Stimulated activated naive B cell treated with anti-CD40 and anti-IgM and Interleukin-4, amounts not matched to agents 10 μg/mL and 1 μg/mL and 100 μg/mL, for 72 hours (primary cell): ENCODE results near the gene ARHGAP8.
"Not testable (repeated sequence)": the region's sequence is repeated elsewhere in the genome, so short reads cannot be mapped to it uniquely, and the experiment has no call there.

Experiments used
- ATAC-seq, 2 donors: fragments of 150-1000 bp; cut with Tn5 transposase; replicated peaks; 2 replicates each; pipeline ENCODE4 v1.10.0; 2021; ENCODE audit warnings: moderate library complexity in 1 of 2
- DNase-seq: peaks from one replicate; pipeline ENCODE4 v3.0.0; 2021
- H3K27ac Mint-ChIP-seq: one replicate; pipeline ENCODE4 v1.8.0; 2022; ENCODE audit warnings: mild to moderate bottlenecking, mixed read lengths
- H3K27me3 Mint-ChIP-seq, 2 donors: one replicate each; pipeline ENCODE4 v1.8.0; 2022; ENCODE audit warnings: mixed read lengths in 2 of 2
- H3K36me3 Mint-ChIP-seq, 2 donors: one replicate each; pipeline ENCODE4 v1.8.0; 2022; ENCODE audit warnings: mixed read lengths in 2 of 2, mild to moderate bottlenecking in 1 of 2
- H3K4me1 Mint-ChIP-seq, 2 donors: one replicate each; pipeline ENCODE4 v1.8.0; 2022; ENCODE audit warnings: mixed read lengths in 2 of 2, mild to moderate bottlenecking in 1 of 2
- H3K4me3 Mint-ChIP-seq, 2 donors: one replicate each; pipeline ENCODE4 v1.8.0; 2022; ENCODE audit warnings: mild to moderate bottlenecking in 2 of 2, mixed read lengths in 2 of 2, moderate library complexity in 1 of 2
- H3K9me3 Mint-ChIP-seq, 2 donors: one replicate each; pipeline ENCODE4 v1.8.0; 2022; ENCODE audit warnings: mixed read lengths in 2 of 2, mild to moderate bottlenecking in 1 of 2

ARHGAP8 gene

DNA sequence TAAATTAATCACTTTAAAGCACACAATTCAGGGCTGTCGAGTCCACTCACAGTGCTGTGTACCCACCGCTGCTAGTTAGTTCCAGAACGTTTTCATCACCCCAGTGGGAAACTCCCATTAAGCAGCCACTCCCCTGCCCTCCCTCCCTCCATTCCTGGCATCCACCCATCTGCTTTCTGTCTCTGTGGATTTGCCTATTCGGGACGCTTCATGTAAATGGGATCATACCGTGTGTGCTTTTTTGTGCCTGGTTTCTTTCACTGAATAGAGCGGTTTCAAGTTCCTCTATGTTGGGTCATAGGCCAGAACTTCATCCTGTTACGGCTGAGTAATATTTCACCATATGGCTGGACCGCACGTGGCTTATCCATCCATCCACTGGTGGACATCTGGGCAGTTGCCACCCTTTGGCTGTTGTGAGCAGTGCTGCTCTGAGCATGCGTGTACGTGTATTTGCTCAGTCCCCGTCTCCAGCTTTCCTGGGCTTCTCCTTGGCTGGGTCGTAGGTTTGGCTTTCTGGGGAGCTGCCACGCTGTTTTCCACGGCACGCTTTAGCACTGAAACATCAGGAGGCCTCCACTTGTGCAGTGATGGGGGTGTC is 30.1 kb downstream of the ARHGAP8 start:
- peaks cover 27 to 35% of the 10 kb centered on the region in 2 donors for H3K27me3 Mint-ChIP-seq
- no peak overlapping the region for H3K4me3 Mint-ChIP-seq
- no peaks in the 10 kb centered on the region for H3K9me3 Mint-ChIP-seq
- H3K36me3 Mint-ChIP-seq = no peaks in the 10 kb centered on the region
- H3K27ac Mint-ChIP-seq = no peak overlapping the region
- no peak for ATAC-seq
- no peaks in the 10 kb centered on the region for H3K4me1 Mint-ChIP-seq
- no peak for DNase-seq

DNA sequence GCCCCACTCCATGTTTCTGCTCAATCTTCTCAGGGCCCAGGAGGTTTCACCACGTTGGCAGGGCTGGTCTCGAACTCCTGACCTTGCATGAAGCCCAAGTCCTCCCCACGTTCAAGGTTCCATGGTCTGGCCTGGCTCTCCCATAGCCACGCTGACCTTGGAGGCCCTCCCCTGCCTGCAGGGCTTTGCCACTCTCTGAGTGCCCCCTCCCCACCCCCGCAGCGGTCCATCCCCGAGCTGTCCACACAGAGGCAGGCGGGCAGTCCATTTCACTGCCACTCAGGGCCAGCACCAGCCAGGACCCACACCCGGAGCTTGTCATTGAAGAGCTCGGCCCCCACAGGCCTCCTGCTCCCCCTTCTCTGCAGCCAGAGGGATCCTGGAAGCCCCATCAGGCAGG is 30.7 kb downstream of the ARHGAP8 start:
- no peak for DNase-seq
- Mint-ChIP-seq H3K27me3 (peaks cover 27 to 34% of the 10 kb centered on the region in 2 donors), H3K4me3 (no peak overlapping the region), H3K36me3 (no peaks in the 10 kb centered on the region), H3K27ac (no peak overlapping the region), H3K9me3 (no peaks in the 10 kb centered on the region), H3K4me1 (no peaks in the 10 kb centered on the region)
- no peak for ATAC-seq

DNA sequence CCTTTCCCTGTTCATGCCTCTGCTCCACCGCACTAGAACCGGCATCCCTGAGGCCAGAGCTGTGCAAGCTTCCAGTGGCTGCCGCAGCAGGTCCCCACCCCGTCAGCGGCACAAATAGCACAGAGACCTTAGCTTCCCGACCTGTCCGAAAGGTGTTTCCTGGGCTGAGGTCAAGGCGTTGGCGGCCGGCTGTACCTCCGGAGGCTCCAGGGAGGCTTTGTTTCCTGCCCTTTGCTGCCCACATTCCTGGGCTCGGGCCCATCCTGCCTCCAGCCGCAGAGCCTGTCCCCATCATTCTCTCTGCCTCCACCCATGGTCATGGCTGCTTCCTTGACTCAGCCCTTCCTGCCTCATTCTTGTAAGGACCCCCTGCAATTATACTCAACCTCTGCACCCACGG is 31.2 kb downstream of the ARHGAP8 start:
- Mint-ChIP-seq H3K9me3 (no peaks in the 10 kb centered on the region), H3K4me1 (no peaks in the 10 kb centered on the region), H3K36me3 (no peaks in the 10 kb centered on the region), H3K4me3 (no peak overlapping the region), H3K27me3 (peaks cover 27 to 29% of the 10 kb centered on the region in 2 donors), H3K27ac (no peak overlapping the region)
- ATAC-seq (no peak), DNase-seq (no peak)

DNA sequence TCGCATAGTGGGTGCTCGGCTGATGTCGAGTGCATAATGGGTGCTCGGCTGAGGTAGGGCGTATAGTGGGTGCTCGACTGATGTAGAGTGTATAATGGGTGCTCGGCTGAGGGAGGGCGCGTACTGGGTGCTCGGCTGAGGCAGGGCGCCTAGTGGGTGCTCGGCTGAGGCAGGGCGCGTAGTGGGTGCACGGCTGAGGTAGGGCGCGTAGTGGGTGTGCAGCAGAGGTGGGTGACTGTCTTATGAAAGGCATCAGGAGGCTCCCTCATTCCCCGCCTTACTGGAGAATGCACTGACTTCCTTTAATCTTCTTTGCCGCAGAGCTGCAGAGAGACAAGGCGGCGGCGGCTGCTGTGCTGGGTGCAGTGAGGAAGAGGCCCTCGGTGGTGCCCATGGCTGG is 33.8 kb downstream of the ARHGAP8 start:
- no peak overlapping the region for H3K27ac Mint-ChIP-seq
- no peaks in the 10 kb centered on the region for H3K36me3 Mint-ChIP-seq
- peaks cover 27 to 30% of the 10 kb centered on the region in 2 donors for H3K27me3 Mint-ChIP-seq
- DNase-seq (no peak), ATAC-seq (no peak)
- no peak overlapping the region for H3K4me3 Mint-ChIP-seq
- peaks cover 0 to 3% of the 10 kb centered on the region in 2 donors for H3K9me3 Mint-ChIP-seq
- H3K4me1 Mint-ChIP-seq = no peaks in the 10 kb centered on the region

DNA sequence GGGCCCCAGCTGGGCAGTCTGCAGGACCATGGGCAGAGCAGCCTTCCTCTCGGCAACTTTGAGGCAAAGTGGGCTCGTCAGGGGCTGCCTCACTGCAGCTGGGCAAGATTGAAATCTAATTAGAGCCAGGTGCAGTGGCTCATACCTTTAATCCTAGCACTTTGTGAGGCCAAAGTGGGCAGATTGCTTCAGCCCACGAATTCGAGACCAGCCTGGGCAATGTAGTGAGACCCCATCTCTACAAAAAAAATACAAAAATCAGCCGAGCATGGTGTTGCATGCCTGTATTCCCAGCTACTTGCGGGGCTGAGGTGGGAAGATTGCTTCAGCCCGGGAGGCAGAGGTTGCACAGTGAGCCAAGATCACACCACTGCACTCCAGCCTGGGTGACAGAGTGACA is 34.2 kb downstream of the ARHGAP8 start:
- Mint-ChIP-seq H3K27me3 (peaks cover 27 to 30% of the 10 kb centered on the region in 2 donors), H3K4me1 (no peaks in the 10 kb centered on the region), H3K9me3 (peaks cover 0 to 3% of the 10 kb centered on the region in 2 donors), H3K36me3 (no peaks in the 10 kb centered on the region), H3K27ac (no peak overlapping the region), H3K4me3 (no peak overlapping the region)
- DNase-seq (no peak), ATAC-seq (no peak)

DNA sequence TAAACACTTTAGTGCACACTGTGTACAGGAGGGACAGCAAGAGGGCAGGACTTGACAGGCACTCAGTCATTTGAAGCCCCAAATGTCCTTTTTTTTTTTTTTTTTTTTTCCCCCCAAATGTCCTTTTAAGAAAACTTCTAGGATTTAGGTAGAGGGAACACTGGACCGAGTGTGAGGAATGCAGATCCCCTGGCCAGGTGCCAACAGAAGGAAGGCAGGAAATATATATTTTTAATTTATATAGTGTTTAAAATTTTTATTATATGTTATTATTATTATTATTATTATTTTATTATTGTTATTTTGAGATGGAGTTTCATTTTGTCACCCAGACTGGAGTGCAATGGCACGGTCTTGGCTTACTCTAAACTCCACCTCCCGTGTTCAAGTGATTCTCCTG is 35.5 kb downstream of the ARHGAP8 start:
- peaks cover 0 to 3% of the 10 kb centered on the region in 2 donors for H3K9me3 Mint-ChIP-seq
- no peaks in the 10 kb centered on the region for H3K4me1 Mint-ChIP-seq
- no peak for ATAC-seq
- DNase-seq = no peak
- no peak overlapping the region for H3K4me3 Mint-ChIP-seq
- H3K27me3 Mint-ChIP-seq = peaks cover 27% of the 10 kb centered on the region in 2 donors
- H3K36me3 Mint-ChIP-seq = no peaks in the 10 kb centered on the region
- no peak overlapping the region for H3K27ac Mint-ChIP-seq

DNA sequence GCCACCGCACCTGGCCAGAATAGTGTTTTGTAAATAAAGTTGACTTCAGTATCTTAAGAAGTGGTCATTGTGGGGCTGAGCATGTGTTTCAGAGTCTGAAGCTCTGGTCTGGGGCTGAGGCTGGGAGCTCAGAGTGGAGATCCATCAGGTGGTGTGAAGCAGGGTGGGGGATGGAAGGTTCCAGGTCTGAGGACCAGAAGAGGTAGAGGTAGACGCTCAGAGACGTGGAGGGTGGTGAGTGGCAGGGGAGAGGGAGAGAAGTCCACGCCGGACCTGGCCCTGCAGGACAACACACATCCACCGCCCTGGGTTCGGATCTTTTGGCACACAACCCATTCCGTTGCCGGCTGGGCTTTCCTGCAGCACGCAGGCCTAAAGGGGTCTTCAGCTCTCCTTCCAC is 40.7 kb downstream of the ARHGAP8 start:
- Mint-ChIP-seq H3K27me3 (peaks cover 0 to 16% of the 10 kb centered on the region in 2 donors), H3K9me3 (peaks cover 0 to 3% of the 10 kb centered on the region in 2 donors), H3K4me1 (no peaks in the 10 kb centered on the region), H3K36me3 (no peaks in the 10 kb centered on the region), H3K27ac (no peak overlapping the region), H3K4me3 (no peak overlapping the region)
- DNase-seq (no peak), ATAC-seq (no peak)

DNA sequence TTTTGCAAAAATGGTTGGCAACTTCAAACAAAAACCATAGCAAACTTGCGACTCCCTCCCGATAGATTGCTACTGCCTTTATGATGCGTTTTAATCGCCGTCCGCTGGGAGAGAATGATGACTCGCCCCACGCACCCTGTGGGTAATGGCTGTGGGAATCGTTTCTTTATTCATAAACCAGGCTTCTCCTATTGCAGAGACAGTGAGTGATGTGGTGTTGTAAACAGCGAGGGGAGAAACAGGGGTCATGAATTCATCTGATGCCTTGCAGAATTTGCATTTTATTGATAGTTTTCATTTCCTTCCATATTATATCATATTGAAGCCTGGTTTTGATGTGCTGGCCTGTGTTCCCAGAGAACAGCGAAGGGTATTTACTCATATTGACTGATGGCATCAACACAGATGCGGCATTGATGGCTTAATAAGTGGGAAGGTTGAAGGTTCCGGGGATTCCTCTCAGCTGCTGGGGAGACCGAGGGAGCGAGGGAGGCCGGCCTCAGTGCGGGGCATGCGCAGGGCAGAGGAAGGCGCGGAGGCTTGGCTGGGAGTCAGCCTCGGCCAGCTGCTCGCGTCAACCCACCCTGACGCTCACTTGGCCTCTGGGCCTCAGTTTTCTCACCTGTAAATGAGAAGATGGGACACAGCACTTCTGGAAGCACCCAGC is 41.3 kb downstream of the ARHGAP8 start:
- ATAC-seq = no peak
- no peaks in the 10 kb centered on the region for H3K4me1 Mint-ChIP-seq
- H3K27ac Mint-ChIP-seq = no peak overlapping the region
- peaks cover 0 to 3% of the 10 kb centered on the region in 2 donors for H3K9me3 Mint-ChIP-seq
- H3K4me3 Mint-ChIP-seq = no peak overlapping the region
- H3K27me3 Mint-ChIP-seq = peaks cover 0 to 16% of the 10 kb centered on the region in 2 donors
- no peak for DNase-seq
- no peaks in the 10 kb centered on the region for H3K36me3 Mint-ChIP-seq

DNA sequence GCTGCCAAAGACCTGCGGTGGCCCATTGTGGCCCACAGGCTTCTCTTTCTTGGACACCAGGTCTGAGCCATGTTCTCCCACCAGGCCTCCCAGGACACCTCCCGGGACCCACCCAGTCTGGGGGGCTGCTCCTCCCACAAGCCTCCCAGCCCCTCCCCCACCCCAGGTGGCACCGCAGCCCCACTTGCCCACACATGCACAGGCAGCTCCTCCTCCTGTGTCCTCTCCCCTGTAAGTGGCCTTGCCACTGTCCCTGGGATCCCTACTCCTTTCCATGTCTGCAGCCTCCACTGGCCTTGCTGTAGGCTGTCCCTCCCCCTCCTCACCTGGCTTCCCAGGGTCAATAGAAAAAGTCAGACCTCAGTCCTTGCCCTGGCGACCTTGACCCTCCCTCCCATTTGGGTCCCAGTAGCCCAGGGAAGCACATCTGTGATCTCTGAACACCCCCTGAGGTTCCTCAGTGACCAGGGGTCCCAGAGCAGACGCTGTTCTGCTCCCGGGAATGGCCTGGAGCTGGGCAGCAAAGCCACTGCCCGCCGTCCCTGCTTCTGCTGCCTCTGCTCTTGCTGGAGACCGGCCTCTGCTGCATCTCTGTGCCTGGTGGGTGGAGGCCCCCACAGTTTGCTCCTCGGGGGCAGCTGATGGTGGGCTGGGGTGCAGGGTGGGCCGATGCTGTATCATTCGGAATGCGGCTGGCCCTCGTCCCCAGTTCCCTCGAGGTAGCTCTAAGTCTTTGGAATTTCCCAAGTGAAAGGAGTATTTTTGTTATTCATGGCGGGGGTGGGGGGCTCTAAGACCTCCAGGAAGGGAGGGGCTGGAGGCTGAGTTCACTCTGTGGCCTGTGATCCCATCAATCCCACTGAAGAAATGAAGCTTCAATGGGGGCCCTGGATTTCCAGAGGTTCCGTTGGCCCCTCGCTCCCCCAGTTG is 43.6 kb downstream of the ARHGAP8 start:
- H3K4me1 Mint-ChIP-seq = no peaks in the 10 kb centered on the region
- no peak for DNase-seq
- H3K4me3 Mint-ChIP-seq = no peak overlapping the region

DNA sequence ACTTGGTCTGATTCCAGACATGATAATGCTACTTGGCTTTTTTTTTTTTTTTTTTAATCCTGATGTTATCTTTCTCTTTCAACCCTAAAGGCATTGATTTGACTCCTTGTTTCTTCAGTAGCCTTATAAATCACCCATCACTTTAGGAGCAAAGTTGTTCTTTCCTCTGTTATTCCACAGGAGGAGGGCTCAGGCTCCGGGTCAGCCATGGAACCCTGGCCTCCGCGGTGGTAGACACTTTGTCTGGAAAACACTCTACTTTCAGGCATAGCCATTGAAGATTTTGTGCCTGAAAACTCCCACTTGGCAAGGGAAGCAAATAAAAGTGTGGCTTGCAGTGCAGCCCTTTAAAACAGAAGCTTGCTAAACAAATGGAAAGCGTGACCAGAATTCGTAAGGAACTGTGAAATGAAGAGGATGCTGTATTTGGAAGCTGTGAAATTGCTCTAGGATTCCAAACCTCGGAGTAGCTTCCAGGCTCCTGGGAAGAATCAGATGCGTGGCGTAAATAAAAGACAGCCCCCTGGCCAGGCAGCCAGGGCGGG is 44.9 kb downstream of the ARHGAP8 start:
- Mint-ChIP-seq H3K4me3 (no peak overlapping the region), H3K27me3 (peaks cover 11 to 13% of the 10 kb centered on the region in 2 donors), H3K4me1 (no peaks in the 10 kb centered on the region), H3K27ac (no peak overlapping the region), H3K9me3 (no peaks in the 10 kb centered on the region), H3K36me3 (no peaks in the 10 kb centered on the region)
- ATAC-seq (no peak), DNase-seq (no peak)

More for the DNA sequence above, 43.6 kb downstream of the ARHGAP8 start:
- H3K27ac Mint-ChIP-seq = no peak overlapping the region
- H3K27me3 Mint-ChIP-seq = peaks cover 7 to 11% of the 10 kb centered on the region in 2 donors
- H3K9me3 Mint-ChIP-seq = no peaks in the 10 kb centered on the region
- ATAC-seq = no peak
- no peaks in the 10 kb centered on the region for H3K36me3 Mint-ChIP-seq

DNA sequence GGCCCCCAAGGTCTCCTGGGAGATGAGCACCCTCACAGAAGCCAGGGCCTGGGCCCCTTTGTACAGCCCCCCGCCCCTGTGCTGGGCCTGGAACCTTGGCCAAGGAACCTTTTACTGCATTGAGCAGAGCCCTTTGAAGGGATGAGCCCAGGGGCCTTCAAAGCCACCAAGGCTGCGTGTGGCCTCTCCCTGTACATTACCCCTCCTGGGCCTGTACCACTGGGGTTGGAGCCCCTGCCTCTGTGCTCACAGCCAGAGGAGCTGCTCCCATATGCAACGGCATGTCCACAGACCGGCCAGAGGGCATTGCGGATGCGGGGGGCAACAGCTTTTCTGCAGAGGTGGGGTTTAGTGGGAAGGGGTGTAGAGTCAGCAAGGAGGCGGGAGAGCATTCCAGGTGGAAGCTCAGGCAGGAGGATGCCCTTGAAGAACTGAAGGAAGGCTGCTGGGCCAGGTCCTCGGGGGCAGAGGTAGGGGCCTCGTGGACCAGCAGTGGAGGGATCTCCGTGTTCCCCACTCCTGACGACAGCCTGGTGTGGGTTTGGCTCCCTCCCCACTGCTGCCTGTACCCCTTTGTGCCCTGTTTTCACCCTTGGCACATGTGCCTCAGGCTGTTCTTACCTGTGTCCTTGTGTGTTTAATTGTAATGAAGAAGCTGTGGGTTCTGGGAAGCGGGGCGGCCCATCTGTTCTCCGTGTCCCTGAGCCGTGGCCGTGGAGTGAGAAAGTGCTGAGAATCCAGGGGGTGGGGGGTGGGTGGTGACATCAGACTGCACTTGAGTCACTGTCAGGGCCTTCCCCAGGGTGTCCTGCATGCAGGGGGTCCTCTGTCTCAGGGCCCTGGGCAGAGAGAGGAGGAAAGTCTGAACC is 46.9 kb downstream of the ARHGAP8 start:
- no peaks in the 10 kb centered on the region for H3K4me1 Mint-ChIP-seq
- no peak for DNase-seq
- H3K27ac Mint-ChIP-seq = no peak overlapping the region
- H3K9me3 Mint-ChIP-seq = no peaks in the 10 kb centered on the region
- H3K27me3 Mint-ChIP-seq = peaks cover 14 to 20% of the 10 kb centered on the region in 2 donors
- no peak overlapping the region for H3K4me3 Mint-ChIP-seq
- ATAC-seq = no peak
- no peaks in the 10 kb centered on the region for H3K36me3 Mint-ChIP-seq

DNA sequence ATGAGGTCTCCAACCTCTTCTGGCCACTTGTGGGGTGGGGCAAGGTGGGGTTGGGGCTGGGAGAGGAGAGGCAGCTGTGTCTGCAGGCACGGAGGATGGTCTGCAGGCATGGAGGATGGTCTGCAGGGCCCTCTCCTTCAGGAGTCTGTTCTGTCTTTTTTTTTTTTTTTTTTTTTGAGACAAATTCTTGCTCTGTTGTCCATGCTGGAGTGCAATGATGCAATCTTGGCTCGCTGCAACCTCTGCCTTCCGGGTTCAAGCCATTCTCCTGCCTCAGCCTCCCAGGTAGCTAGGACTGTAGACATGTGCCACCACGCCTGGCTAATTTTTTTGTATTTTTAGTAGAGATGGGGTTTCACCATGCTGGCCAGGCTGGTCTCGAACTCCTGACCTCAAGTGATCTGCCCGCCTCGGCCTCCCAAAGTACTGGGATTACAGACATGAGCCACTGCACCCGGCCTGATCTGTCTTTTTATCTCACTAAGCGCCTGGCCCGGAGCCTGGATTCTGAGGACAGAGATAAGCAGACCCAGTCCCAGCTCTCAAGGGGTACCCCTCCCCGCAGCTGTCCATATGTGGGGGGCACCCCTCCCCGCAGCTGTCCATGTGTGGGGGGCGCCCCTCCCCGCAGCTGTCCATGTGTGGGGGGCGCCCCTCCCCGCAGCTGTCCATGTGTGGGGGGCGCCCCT is 47.7 kb downstream of the ARHGAP8 start:
- not testable (repeated sequence) for H3K9me3 Mint-ChIP-seq, ATAC-seq, H3K4me3 Mint-ChIP-seq, H3K4me1 Mint-ChIP-seq, DNase-seq, H3K36me3 Mint-ChIP-seq
- Mint-ChIP-seq H3K27me3 (peaks cover 14 to 24% of the 10 kb centered on the region in 2 donors), H3K27ac (peak overlapping the region; percentile 20)

DNA sequence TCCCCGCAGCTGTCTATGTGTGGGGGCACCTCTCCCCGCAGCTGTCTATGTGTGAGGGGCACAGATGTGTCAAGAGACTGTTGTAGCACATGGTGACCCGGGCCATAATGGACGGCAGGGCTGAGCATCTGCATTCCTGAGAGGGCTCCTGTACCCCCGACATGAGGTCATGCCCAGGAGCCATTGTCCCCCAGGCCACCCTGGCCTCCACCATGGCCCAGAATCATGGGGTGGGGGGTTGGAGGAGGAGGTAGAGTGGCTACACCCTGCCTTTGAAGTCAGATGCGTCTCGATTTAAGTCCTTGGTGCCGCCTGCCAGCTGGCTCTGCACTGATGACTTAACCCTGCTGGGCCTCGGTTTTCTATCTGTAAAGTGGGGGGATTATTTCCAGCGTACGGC is 49.1 kb downstream of the ARHGAP8 start:
- no peak for DNase-seq
- H3K4me3 Mint-ChIP-seq = no peak overlapping the region
- H3K27ac Mint-ChIP-seq = no peak overlapping the region
- H3K27me3 Mint-ChIP-seq = peaks cover 22 to 23% of the 10 kb centered on the region in 2 donors
- no peak for ATAC-seq
- no peaks in the 10 kb centered on the region for H3K4me1 Mint-ChIP-seq
- H3K36me3 Mint-ChIP-seq = no peaks in the 10 kb centered on the region
- H3K9me3 Mint-ChIP-seq = no peaks in the 10 kb centered on the region
